Immature natural killer cell (primary cell): ENCODE data around the gene NDUFV1. TPM values are rescaled to one million over a fixed set of nuclear protein-coding genes. Genes with fewer than 3 reads are reported as not detected.
"Not testable (repeated sequence)": the region's sequence is repeated elsewhere in the genome, so short reads cannot be mapped to it uniquely, and the experiment has no call there.

Experiments
- DNase-seq, 3 donors: peaks; one replicate each; pipeline ENCODE4 v3.0.0; 2022; ENCODE audit warnings: mixed read lengths in 1 of 3
- H3K27ac Mint-ChIP-seq, 6 donors: one replicate each; pipeline ENCODE4 v1.8.0; 2020; ENCODE audit warnings: mixed read lengths in 6 of 6, mild to moderate bottlenecking in 5 of 6, inconsistent platforms in 4 of 6, moderate library complexity in 3 of 6
- H3K27me3 Mint-ChIP-seq, 3 donors: one replicate each; pipeline ENCODE4 v1.8.0; 2020 to 2021; ENCODE audit warnings: low read depth in 3 of 3, mild to moderate bottlenecking in 3 of 3, mixed read lengths in 3 of 3, moderate library complexity in 3 of 3, inconsistent platforms in 1 of 3
- H3K36me3 Mint-ChIP-seq, 3 donors: one replicate each; pipeline ENCODE4 v1.8.0; 2020; ENCODE audit warnings: mixed read lengths in 3 of 3, inconsistent platforms in 2 of 3, mild to moderate bottlenecking in 2 of 3
- H3K4me1 Mint-ChIP-seq, 2 donors: one replicate each; pipeline ENCODE4 v1.8.0; 2020; ENCODE audit warnings: inconsistent platforms in 2 of 2, mild to moderate bottlenecking in 2 of 2, mixed read lengths in 2 of 2, moderate library complexity in 1 of 2
- H3K4me3 Mint-ChIP-seq, 5 donors: one replicate each; pipeline ENCODE4 v1.8.0; 2020; ENCODE audit warnings: mild to moderate bottlenecking in 5 of 5, mixed read lengths in 5 of 5, inconsistent platforms in 3 of 5, moderate library complexity in 3 of 5
- H3K9me3 Mint-ChIP-seq, 6 donors: one replicate each; pipeline ENCODE4 v1.8.0; 2020; ENCODE audit warnings: mild to moderate bottlenecking in 6 of 6, mixed read lengths in 6 of 6, inconsistent platforms in 4 of 6, moderate library complexity in 3 of 6
- polyA plus RNA-seq, 3 donors: library from polyadenylated mRNA; unstranded; fragments of 300-500 nt; fragmentation: Illumina TruSeq; gene quantifications; one replicate each; pipeline ENCODE4 v1.2.3, GENCODE V29; 2021

Gene NDUFV1
- polyA plus RNA-seq, 3 donors from 2014 or later, result 173 to 261 (median 195) TPM

DNA sequence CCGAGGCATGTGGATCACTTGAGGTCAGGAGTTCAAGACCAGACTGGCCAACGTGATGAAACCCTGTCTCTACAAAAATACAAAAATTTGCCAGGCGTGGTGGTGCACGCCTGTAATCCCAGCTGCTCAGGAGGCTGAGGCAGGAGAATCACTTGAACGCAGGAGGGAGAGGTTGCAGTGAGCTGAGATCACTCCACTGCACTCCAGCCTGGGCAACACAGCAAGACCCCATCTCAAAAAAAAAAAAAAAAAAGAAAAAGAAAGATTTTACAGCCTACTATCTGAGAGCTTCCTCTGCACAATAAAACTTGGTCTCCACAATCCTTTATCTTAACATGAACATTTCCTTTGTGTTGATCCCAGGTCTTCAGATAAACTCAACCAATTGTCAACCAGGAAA is 54.0 kb downstream of the NDUFV1 start:
- not testable (repeated sequence) for DNase-seq, H3K4me1 Mint-ChIP-seq, H3K27me3 Mint-ChIP-seq, H3K27ac Mint-ChIP-seq, H3K4me3 Mint-ChIP-seq, H3K9me3 Mint-ChIP-seq, H3K36me3 Mint-ChIP-seq

Other genes starting within 250 kb of the NDUFV1 start
- gene CLCF1, start 233.3 kb upstream of the NDUFV1 start, polyA plus RNA-seq, result 1 to 10 TPM in 1 of 3 donors, under 1 TPM in 1, not detected in 1; 0.34 to 2.2 TPM
- 10 to 100 TPM; 10.2 to 12.8 (median 11.6) TPM for gene RAD9A, start 214.9 kb upstream of the NDUFV1 start, polyA plus RNA-seq
- 1,000 to 10,000 TPM in 1 of 3 donors, 100 to 1,000 TPM in 2; 830 to 1,276 (median 950) TPM for gene PPP1CA, start 205.1 kb upstream of the NDUFV1 start, polyA plus RNA-seq
- 100 to 1,000 TPM; 396 to 531 (median 451) TPM for gene TBC1D10C, start 202.9 kb upstream of the NDUFV1 start, polyA plus RNA-seq
- gene CARNS1, start 191.3 kb upstream of the NDUFV1 start, polyA plus RNA-seq, result 1 to 10 TPM; 1.9 to 3.4 (median 2.7) TPM
- 10 to 100 TPM; 71.5 to 96.5 (median 74.9) TPM for gene RPS6KB2, start 178.4 kb upstream of the NDUFV1 start, polyA plus RNA-seq
- 1,000 to 10,000 TPM; 1,315 to 1,354 (median 1,351) TPM for gene PTPRCAP, start 169.3 kb upstream of the NDUFV1 start, polyA plus RNA-seq
- 10 to 100 TPM in 1 of 3 donors, 1 to 10 TPM in 2; 7.1 to 10.3 (median 9.2) TPM for gene CORO1B, start 163.5 kb upstream of the NDUFV1 start, polyA plus RNA-seq
- gene GPR152, start 154.2 kb upstream of the NDUFV1 start, polyA plus RNA-seq, result 1 to 10 TPM in 1 of 3 donors, under 1 TPM in 1, not detected in 1; 0.23 to 2.5 TPM
- gene CABP4, start 151.6 kb upstream of the NDUFV1 start, polyA plus RNA-seq, result 1 to 10 TPM in 1 of 3 donors, not detected in 2; 1.6 TPM
- 100 to 1,000 TPM; 154 to 255 (median 189) TPM for gene TMEM134, start 137.7 kb upstream of the NDUFV1 start, polyA plus RNA-seq
- gene AIP, start 123.9 kb upstream of the NDUFV1 start, polyA plus RNA-seq, result 100 to 1,000 TPM; 130 to 163 (median 157) TPM
- 10 to 100 TPM in 2 of 3 donors, 1 to 10 TPM in 1; 3.6 to 29.2 (median 10.2) TPM for gene PITPNM1, start 101.6 kb upstream of the NDUFV1 start, polyA plus RNA-seq
- 100 to 1,000 TPM; 190 to 301 (median 226) TPM for gene CDK2AP2, start 98.8 kb upstream of the NDUFV1 start, polyA plus RNA-seq
- not detected for gene CABP2, start 83.5 kb upstream of the NDUFV1 start, polyA plus RNA-seq
- gene GSTP1, start 23.1 kb upstream of the NDUFV1 start, polyA plus RNA-seq, result 1,000 to 10,000 TPM in 1 of 3 donors, 100 to 1,000 TPM in 2; 898 to 1,247 (median 930) TPM
- gene NUDT8, start 23.0 kb downstream of the NDUFV1 start, polyA plus RNA-seq, result 10 to 100 TPM; 10.1 to 13.4 (median 12.3) TPM
- not detected for gene TBX10, start 32.8 kb downstream of the NDUFV1 start, polyA plus RNA-seq
- under 1 TPM in 2 of 3 donors, not detected in 1; 0.41 to 0.98 TPM for gene ACY3, start 43.8 kb downstream of the NDUFV1 start, polyA plus RNA-seq
- not detected for gene ALDH3B2, start 67.7 kb downstream of the NDUFV1 start, polyA plus RNA-seq